ENCODE data around the gene FAM47E.

Gene FAM47E

DNA sequence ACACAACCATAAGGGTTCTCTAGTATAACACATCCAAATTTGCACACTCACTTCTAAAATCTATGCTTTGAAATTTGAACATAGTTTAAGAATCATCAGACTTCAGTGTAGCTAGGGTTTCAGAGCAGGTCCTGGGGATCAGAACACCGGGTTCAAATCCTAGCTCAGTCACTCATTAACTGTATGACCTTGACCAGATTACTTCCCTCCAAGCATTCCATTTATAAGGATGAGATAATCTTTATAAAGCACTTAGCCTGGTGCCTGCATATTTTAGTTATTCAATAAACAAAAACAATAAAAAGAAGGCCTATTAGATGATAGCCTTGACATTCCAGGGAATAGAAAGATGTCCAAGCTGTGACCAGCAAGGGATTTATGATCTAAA, 50.2 kb downstream of the FAM47E start:
- no peak for DNase-seq (ENCODE audit: low read depth)

DNA sequence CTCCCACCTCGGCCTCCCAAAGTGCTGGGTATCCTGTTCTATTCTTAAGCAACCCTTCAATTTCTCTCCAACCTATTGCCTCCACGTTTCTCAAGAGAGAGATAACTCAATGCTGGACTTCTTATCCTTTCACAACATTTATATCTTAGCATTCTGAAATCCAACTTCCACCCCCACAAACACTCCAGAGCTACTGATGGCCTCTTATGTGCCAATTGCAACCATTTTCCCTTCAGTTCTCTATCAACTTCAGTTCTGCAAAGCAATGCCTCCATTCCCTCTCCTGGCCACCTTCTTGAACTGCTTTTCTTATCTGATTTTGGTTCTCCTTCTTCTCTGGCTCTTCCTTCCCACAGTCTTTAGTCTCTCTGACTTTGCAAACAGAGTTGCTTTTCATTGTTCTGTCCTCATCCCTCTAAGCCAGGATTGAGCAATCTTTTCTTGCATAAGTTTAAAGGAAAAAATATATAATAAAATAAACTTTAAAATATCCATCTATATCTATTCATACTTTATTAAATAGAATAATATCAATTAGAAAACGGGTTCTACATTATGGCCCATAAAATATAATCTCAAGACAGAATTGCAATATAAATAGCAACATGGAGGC, 51.4 kb downstream of the FAM47E start:
- DNase-seq (ENCODE audit: low read depth): no peak

DNA sequence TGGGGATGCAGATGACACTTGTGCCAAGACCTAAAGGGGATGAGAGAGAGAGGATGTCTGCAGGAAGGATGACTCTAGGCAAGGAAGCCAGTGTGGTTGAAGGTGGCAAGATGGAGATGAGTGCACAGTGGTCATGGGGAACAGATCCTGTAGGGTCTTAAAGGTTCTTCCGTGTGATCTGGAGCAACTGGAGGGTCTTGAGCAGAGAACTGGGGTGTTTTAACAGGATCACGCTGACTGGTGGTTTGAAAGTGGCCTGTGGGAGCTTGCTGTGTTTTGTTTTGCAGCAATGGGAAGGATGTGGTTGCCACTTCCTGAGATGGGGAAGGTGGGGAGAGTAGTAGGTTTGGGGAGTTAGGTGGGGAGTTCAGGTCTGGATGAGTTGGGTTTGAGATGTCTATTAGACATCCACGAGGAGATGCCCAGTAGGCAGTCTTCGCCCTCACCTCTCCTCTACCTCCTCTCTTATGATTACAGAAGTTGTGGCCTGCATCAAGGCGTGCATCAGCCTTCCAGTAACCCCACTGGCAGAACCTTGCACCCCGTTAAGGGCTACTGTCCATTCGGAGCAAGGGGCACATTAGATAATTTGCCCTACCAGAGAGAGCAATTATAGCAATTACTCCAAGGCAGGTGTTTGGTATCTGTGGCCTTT, 53.6 kb downstream of the FAM47E start:
- DNase-seq (ENCODE audit: low read depth): no peak

DNA sequence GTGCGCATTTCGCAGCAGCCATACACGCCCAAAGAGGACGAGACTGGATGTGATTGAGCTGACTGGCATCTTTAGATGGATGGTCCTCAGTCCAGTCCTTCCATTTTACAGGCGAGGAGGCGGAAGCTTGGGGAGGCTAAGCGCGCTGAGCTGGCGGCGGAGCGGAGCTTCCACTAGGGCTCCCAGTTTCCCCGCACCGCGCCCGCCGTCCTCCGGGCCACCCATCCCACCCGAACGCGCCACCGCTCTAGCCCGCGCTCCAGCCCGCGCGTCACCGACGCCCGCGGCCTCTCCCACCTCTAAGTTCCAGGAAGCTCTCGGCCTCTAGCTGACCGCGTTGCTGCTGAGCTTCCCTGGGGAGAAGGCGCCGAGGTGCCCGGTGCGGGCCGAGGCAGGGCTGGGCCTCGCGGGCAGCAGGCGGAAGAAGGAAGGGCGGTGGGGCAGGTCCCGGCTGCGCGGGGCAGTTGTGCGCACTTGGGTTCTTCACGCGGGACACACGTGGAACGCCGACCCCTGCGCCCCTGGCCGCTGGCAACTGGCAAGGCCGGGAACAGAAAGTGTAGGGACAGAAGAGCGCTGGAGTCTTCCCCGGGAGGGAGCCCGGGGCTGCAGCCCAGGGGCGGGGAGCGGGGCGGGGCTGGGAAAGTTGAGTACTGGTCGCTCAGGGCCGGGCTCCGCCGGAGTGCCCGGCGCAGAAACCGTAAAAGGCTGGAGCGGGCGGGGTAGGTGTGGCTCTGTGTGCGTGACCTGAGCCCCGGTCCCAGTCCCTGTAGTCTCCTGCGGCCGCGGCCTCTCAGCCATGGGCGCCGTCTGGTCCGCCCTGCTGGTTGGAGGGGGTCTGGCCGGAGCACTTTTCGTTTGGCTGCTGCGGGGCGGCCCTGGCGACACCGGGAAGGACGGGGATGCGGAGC, 54.7 kb downstream of the FAM47E start, which contains the start of gene STBD1:
Gene STBD1 (plus strand): TSS at position 763 of the 911 bp plus-strand sequence. CDS start 37 bp downstream, at position 800.
- no peak for DNase-seq (ENCODE audit: low read depth)

DNA sequence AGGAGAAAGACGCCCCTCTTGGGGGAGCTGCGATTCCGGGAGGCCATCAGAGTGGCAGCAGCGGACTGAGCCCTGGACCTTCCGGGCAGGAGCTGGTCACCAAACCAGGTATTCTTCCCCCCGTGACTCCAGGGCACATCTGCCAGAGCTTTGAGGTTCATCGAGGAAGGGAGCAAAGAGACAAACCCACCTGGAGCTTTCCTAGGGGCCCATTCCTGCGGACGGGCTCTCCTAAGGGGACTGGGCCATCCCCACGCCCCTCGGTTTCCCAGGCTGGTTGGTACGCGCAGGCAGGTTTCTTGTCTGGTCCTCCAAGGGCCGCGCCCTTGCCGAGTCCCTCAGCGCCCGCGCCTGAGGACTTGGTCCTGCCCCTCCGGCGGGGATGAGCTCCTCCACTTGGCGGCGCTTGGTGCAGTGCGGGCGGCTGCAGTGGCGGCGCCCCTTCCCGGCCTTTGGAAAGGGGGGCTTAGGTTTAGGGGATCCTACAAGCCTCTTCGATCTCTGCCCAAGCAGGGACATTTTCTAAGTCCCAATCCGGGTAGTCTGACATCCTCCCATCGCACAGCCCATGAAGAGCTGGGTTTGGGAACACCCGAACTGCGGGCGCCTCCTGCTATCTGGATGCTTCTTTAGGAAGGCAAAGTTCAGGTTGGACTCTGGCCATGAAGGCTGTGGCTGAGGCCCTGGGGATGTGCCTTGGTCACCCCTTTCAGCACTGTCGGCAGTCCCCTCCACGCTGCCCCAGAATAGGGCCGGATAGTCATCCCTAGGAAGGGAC, 55.5 kb downstream of the FAM47E start:
- no peak for DNase-seq (ENCODE audit: low read depth)

DNA sequence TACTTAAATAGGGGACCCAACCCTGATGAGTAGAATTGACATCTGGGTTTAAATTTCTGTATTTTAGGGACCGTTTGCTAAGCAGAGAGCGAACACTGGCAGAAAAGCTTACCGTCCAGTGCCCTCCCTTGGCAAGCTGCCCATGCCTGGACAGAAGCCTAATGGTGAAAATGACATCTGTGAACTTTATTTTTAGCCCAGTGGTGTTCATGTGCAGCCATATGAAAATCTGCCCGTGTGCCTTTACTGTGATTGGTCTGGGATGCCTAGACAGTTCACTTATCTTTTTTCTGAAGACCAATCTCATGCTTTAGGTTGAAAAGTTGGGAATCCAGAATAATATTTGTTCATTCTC, 56.1 kb downstream of the FAM47E start:
- no peak for DNase-seq (ENCODE audit: low read depth)

DNA sequence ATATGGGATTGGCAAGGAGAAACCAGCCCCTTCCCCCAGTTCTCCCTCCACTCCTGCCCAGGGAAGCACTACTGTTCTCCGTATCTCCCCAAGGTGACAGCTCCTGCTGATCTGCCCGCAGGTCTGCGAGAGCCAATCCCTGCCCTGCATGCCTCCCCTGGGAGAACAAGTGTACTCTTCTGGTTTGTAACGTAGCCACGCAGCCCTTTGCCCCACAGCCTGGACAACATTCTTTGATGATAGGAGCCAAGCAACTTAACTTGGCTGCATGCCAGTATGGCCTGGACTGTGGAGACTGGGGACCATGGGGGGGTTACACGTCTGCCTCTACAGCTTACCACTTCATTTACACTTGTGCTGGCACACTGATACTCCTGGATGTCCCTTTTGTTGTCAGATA, 57.0 kb downstream of the FAM47E start:
- DNase-seq (ENCODE audit: low read depth): no peak

DNA sequence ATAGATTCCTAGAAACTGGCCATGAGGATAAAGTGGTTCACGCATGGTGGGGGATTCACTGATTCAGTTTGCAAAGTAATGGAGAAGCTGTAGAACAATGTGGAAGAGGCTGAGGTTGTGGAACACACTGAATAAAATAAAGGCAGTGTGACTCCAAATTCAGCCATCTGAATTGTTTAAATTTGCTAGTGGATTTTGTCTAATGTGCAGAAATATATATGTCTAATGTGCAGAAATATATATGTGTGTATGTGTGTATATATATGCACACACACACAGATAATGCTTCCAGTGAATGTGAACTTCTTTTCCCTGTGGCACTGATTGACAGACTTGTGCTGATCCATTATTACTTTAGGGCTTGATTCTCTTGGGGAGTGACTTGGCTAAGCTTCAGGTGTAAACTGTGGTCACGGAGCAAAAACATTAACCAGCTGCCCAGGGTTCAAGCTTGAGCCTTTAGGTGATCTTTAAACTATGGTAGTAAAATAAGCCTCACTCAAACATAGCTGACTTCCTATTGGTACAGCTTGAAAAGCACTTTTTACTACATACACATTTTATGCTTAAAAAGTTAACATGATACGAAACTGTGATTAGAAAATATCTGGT, 58.5 kb downstream of the FAM47E start:
- DNase-seq (ENCODE audit: low read depth): no peak

DNA sequence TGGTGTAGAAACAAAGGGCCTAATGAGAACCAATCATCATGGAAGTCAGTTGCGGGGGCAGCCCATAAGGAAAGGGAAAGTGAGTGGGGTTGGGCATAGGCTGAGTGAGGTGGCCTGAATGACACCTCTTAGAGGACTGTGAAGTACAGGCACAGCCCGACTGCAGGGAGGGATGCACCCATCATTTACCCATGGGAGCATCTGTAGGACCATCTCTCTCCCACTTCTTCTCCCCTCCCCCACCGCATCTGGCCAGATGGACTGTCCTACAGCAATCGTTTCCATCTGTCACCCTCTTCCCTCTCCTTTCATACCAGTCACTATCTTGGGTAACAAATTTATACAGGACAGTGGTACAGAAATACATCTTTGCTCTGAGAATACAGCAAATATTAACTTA, 59.2 kb downstream of the FAM47E start:
- DNase-seq (ENCODE audit: low read depth): no peak

DNA sequence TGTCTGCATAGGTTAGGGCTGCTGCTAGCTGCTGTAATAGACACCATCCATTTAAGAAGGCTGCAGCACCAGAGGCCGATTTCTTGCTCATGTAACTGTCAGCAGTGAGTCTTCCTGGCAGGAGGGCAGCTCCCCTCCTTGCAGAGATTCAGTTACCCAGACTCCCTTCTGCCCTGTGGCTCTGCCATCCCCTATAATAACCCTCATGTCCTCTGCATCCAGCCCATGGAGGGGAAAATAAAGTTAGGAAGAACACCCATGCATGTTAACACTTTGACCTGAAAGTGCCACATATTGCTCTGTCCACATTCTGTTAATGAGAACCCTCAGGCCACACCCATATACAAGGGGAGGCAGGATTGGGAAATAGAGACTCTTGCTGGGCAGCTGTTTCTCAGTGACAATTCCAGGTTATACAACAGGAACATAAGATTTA, 60.4 kb downstream of the FAM47E start:
- DNase-seq (ENCODE audit: low read depth): no peak

DNA sequence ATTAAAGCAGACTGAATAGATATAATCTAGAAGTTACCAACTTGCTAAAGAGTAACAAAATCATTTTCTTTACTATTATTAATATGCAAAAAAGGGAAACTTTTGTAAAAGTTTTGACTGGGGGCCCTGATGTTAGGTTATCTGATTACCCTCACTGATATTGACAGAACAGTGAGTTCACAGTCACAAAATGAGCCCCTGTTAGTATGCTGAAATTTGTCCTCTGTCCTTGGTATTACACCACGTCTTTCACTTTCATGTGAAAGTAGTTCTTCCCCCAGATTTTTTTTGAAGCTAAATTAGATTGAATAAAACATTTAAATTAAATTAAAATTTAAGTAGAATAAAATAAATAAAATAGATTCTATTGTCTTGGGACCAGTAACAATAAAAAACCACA, 60.9 kb downstream of the FAM47E start:
- no peak for DNase-seq (ENCODE audit: low read depth)

DNA sequence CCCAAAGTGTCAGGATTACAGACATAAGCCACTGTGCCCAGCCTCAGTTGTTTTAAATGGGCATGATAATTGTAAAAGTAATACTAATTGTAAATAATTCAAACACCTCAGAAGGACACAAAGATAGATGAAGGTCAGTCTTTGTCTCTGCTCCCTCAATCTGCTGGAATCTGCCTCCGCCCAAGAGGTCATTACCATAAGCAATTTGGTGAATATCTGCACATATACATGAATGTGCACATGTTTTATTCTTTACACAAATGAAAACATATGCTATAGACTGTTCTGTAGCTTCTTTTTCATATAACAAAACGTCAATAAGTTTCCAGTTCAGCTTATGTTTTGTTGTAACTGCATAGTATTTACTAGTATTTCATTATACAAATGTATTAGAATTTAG, 62.0 kb downstream of the FAM47E start:
- DNase-seq (ENCODE audit: low read depth): no peak

DNA sequence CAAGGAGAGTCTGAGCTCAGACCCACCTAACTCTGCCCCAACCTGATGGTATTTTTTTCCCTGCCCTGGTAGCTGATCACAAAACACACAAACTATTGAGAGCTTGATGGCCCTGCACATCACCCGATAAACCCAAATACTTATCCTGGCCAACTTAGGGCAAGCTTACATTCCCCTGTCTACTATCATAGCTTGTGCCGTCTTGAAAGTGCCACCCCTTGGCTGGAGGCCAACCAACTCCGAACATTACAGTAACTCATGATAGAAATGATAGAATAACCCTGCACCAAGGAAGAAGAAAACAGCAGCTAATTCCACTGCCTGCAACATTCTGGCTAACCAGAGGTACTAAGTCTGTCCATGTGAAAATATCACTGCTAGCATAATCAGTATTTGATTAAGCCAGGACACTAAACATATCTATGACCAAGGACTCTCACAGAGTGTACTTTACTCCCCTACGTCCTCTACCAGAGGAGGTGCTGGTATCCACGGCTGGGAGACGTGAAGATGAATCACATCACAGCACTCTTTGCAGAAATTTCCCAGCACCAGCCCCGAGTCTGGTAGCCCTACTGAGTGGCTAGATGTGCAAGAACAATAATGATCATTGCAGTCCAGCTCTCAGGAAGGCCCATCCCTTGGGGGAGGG, 63.9 kb downstream of the FAM47E start:
- no peak for DNase-seq (ENCODE audit: low read depth)

DNA sequence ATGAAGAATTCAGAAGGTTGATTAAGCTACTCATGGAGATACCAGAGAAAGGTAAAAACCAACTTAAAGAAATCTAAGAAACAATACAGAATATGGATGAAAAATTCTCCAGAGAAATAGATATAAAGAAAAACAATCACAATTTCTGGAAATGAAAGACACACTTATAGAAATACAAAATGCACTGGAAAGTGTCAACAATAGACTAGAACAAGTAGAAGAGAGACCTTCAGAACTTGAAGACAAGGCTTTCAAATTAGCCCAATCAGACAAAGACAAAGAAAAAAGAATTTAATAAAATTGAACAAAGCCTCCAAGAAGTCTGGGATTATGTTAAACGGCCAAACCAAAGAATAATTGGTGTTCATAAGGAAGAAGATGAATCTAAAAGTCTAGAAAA, 64.6 kb downstream of the FAM47E start:
- DNase-seq (ENCODE audit: low read depth): no peak

DNA sequence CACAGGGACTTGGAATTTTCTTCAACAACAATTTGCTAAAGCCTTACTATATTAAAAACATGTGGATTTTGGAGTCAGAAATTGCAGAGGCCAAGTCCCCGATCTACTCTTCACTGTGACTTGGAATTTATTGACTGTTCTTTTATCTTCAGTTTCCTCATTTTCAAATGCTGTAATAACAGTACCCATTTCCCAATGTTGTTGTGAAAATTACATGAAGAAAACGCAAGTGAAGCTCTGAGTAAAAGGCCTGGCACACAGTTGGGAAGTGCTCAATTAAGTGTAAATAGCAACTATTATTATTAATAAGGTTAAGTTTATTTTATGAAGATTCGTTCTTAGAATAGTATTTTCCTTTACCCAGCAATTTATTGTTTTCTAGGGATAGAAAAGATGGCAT, 70.7 kb downstream of the FAM47E start:
- DNase-seq (ENCODE audit: low read depth): no peak

DNA sequence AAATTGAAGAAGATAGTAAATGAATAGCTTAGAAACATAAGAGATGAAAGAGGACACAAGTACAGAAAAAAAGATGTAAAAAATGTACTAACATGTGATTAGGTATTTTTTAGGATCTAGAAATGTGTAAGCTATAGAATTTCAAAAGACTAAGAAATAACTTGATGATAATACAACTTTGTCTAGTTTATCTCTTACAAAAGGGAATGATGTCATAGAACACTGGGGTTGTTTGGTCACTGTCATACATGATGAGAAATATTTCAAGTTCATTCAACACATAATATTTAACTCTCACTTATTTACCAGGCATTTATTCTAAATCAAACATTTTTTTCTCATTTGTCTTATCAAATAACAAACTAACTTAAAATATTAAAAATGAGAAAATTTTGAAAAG, 73.6 kb downstream of the FAM47E start:
- DNase-seq (ENCODE audit: low read depth): no peak

DNA sequence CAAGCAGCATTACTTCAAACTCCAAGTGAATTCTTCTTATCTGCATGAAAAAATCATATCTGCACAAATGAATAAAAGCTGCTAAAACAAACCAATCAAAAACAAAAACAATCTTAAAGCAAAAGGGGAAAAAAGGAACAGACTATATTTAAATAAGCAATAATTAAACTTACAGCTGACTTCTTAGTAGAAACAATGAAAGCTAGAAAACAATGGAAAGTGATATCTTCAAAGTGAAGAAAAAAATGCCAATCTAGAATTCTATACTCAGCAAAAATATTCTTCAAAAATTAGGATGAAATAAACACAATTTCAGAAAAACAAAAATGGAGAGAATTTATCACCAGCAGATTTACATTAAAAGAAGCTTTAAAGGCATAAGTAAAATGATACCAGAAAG, 75.0 kb downstream of the FAM47E start:
- no peak for DNase-seq (ENCODE audit: low read depth)
